AG09309 (cell line): ENCODE results near the gene EYS.

Source experiments
- DNase-seq: peaks from one replicate; pipeline ENCODE4 v3.0.0-alpha.2; 2010; ENCODE audit warnings: low read depth
- H3K4me3 ChIP-seq: 2 replicates; pipeline ENCODE4 v1.5.1; 2011; ENCODE audit warnings: mild to moderate bottlenecking, low read depth, low read length, moderate library complexity; ENCODE audit not compliant: control insufficient read depth
- TF ChIP-seq, protein P1 (sequence below): IDR thresholded peaks from 2 replicates; pipeline ENCODE4 v1.5.1; 2011; ENCODE audit warnings: mild to moderate bottlenecking, low read depth, low read length, inconsistent platforms; ENCODE audit not compliant: insufficient read depth, control insufficient read depth; ENCODE audit errors: missing control alignments

EYS gene

DNA sequence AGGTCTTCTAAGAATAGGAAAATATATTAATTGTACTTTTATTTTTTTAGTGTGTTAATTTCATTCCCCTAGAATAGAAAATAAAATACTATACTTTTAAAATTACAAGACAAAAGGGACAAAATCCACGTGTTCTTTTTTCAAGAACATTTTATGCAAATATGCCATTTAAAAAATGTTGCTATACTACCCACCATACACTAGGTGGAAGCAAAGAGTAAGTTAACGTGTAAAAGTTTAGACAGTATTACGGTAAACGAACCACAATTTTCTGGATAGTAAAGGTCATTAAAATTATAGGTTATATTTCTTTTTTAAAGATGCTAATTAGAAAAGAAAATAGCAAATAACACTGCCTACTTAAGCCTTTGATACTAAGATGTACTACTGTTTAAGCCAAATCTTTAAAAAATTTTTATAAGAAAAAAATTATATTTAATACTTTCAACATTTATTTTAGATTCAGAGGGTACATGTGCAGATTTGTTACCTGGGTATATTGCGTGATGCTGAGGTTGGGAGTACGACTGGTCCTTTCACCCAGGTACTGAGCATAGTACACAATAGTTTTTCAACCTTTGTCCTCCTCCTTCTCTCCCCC is 1783.8 kb downstream of the EYS start:
- no peak for DNase-seq
- TF ChIP-seq, protein P1, sequence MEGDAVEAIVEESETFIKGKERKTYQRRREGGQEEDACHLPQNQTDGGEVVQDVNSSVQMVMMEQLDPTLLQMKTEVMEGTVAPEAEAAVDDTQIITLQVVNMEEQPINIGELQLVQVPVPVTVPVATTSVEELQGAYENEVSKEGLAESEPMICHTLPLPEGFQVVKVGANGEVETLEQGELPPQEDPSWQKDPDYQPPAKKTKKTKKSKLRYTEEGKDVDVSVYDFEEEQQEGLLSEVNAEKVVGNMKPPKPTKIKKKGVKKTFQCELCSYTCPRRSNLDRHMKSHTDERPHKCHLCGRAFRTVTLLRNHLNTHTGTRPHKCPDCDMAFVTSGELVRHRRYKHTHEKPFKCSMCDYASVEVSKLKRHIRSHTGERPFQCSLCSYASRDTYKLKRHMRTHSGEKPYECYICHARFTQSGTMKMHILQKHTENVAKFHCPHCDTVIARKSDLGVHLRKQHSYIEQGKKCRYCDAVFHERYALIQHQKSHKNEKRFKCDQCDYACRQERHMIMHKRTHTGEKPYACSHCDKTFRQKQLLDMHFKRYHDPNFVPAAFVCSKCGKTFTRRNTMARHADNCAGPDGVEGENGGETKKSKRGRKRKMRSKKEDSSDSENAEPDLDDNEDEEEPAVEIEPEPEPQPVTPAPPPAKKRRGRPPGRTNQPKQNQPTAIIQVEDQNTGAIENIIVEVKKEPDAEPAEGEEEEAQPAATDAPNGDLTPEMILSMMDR, result peak; percentile 41
- H3K4me3 ChIP-seq, result no peak overlapping the region

DNA sequence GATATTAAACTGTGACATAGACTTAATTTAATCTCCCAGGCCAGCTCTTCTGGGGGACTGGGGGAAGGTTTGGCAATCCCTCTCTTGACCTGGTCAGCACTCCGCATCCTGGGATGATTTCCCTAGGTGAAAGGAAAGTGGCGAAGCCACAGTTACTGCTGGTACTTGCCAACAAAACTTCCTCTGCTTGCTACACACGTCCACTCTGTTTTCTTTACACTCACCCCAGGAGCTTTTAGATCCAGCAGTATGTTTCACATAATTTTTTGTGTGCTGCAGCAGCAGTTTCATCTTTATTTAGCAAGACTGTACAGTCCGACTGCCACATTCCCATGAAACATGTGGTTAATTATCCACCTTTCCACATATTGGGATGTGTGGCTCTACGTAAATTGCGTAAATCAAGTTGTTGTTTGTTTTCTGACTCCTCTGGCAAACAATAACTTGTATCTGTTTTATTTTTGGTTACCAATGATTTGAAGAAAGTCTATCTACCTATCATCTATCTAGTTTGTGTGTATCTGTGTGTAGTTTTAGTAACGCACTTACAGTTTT is 1787.4 kb downstream of the EYS start:
- no peak for DNase-seq
- no peak overlapping the region for H3K4me3 ChIP-seq
- TF ChIP-seq, protein P1, result no peak

DNA sequence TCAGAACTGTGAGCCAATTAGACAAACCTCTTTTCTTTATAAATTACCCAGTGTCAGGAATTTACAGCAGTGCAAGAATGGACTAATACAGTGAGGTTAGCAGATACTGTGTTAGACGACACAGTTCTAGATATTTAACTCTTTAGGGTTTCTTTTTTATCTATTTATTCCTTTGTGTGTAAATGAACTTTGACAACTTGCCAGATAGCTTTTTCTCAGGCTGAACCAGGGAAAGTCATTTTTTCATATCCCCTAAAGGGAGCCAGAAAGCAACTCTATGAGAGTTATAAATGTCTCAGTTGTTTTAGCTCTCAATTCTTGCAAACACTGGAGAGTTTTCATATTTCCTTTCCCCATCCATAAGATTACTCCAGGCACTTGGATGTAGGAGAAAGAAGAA is 1794.1 kb downstream of the EYS start:
- no peak overlapping the region for H3K4me3 ChIP-seq
- TF ChIP-seq, protein P1, result no peak
- DNase-seq, result no peak

DNA sequence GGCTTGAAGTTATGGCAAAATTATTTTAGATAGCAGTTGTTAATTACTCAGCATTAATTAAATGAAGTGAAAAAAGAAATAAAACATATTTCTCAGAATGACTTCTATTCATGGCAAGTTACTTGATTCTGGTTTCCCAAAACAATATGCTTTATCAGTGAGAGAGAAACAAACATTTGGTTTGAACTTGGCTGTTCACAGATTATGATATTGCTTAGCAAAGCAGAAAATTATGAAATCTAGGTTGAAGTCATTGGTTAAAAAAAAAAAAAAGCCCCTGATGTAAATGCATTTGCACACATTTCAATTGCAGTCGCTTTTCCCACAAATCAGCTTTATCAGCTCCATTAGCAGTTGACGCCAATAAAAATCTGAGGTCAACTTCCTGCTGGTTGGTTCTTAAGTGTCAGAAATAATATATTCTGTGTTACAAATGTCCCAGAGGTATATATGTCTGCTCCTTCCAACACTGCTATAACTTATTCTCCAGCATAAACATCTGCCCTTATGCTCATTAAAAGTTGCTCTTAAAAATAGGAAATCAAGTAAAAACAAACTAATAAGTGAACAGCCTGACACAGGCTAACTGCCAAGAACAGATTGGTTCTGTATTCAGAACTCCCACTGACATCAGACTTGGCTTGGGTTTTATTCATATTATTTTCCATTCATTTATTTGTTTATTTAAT is 1796.0 kb downstream of the EYS start:
- no peak for DNase-seq
- TF ChIP-seq, protein P1, result no peak
- H3K4me3 ChIP-seq, result no peak overlapping the region

DNA sequence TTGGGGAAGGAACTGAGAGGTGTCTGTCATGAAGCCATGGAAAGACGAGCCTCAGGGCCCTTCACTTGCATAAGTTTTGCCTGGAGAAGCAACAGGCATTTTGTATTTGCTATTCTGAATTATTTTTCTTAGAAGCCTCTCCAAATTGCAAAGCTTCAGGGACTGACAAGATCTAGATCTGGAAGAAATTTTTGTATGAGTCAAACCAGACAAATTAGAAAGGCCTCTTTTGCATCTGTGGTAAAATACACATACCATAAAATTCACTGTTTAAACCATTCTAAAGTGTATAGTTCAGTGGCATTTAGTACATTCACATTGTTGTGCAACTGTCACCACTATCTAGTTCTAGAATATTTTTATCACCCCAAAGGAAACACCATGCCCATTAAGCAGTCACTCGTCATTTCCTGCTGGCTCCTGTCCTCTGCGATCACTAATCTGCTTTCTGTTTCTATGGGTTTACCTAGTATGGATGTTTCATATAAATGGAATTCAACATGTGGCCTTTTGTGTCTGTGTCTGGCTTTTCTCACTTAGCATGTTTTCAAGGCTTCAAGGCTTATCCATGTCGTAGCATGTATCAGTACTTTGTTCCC is 1802.3 kb downstream of the EYS start:
- peak; percentile 21 for DNase-seq
- TF ChIP-seq, protein P1, result no peak
- no peak overlapping the region for H3K4me3 ChIP-seq

DNA sequence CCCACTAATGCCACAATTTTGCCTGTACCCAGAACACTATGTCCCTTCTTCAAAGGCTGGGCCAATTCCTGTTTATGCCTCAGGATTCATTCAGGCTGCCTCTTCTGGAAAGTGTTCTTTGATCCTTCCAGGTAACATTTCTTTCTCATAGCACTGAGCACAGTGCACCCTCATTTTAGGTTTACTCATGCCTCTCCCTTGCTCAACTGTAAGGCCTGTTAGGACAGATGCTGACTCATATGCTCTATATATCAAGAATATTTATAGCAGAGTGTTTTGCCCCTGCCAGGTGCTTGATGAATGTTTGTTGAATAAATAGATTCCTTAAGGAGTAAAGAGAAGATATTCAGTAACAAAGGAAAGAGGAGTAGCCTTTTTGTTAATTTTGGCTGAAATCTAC is 1807.5 kb downstream of the EYS start:
- TF ChIP-seq, protein P1, result no peak
- H3K4me3 ChIP-seq, result no peak overlapping the region
- no peak for DNase-seq
